Lower leg skin (tissue), 4 donors: ENCODE results near the gene CDC34. TPM values are rescaled to one million over a fixed set of nuclear protein-coding genes. Genes with fewer than 3 reads are reported as not detected.
A peak's percentile ranks its signal among the peaks of the same experiment; 100 is the strongest.
"Not testable (repeated sequence)": the region's sequence is repeated elsewhere in the genome, so short reads cannot be mapped to it uniquely, and the experiment has no call there.

Experiments used
- DNase-seq, 2 donors: peaks; one replicate each; pipeline ENCODE4 v3.0.0-alpha.2; 2019; ENCODE audit warnings: low spot score in 2 of 2
- H3K4me3 ChIP-seq: fragments of 200-600 bp; sonication (generic); 2 replicates; pipeline ENCODE4 v1.5.1; 2017; ENCODE audit warnings: mild to moderate bottlenecking, low read depth; ENCODE audit not compliant: poor library complexity, severe bottlenecking
- CTCF ChIP-seq, 3 donors: fragments of 450-650 bp; IDR thresholded peaks; one replicate each; pipeline ENCODE4 v1.5.1; 2016; ENCODE audit warnings: antibody characterized with exemption in 3 of 3, mild to moderate bottlenecking in 3 of 3, moderate library complexity in 2 of 3
- POLR2A ChIP-seq, 2 donors: fragments of 450-650 bp; IDR thresholded peaks; one replicate each; pipeline ENCODE4 v1.6.1; 2016 to 2017; ENCODE audit warnings: antibody characterized with exemption in 2 of 2, mild to moderate bottlenecking in 1 of 2, moderate library complexity in 1 of 2
- WGBS, 2 donors: methylation state at CpG; one replicate each; pipeline ENCODE4 v1.1.5; 2018; 5-methylcytosine and 5-hydroxymethylcytosine counted together
- intact Hi-C: fragments of 100-400 bp; cut with DNase I; formaldehyde crosslinking; loops from one replicate; pipeline ENCODE4 v1.15.0; 2023; ENCODE audit warnings: low total_unique reads
- total RNA-seq, 4 donors: library from RNA; depleted of rRNA; stranded (reverse); fragments of >200 nt; gene quantifications; one replicate each; pipeline ENCODE4 v1.1.0, GENCODE V29; 2016

CDC34 gene
- total RNA-seq, 4 donors from 2014 or later = 129 to 214 (median 140) TPM

- TF ChIP-seq POLR2A (IDR thresholded peaks at IDR 0.05) (no peak), CTCF (IDR thresholded peaks at IDR 0.05) (peak in 1 of 3 donors; percentile 65)
- H3K4me3 ChIP-seq = no peak overlapping the region
- intact Hi-C loops = no loop called here
- whole genome bisulfite sequencing, 2 donors = 32 to 35% methylated on average over 36 to 38 of the region's 38 CpGs
- no peak for DNase-seq
Measured at GRCh38 chr19:584240-585001, 52.9 kb downstream of the CDC34 start.

GRCh38 chr19:585146-585545 is 53.6 kb downstream of the CDC34 start:
- H3K4me3 ChIP-seq, DNase-seq, intact Hi-C loops: not testable (repeated sequence)
- WGBS, 2 donors = 81 to 85% methylated on average over 32 to 34 of the region's 34 CpGs

GRCh38 chr19:585551-586110 is 54.1 kb downstream of the CDC34 start:
- WGBS, 2 donors = 54 to 55% methylated on average over 8 to 10 of the region's 10 CpGs
- no peak for TF ChIP-seq CTCF (IDR thresholded peaks at IDR 0.05)
- no peak for TF ChIP-seq POLR2A (IDR thresholded peaks at IDR 0.05)
- intact Hi-C loops = no loop called here
- DNase-seq = no peak
- H3K4me3 ChIP-seq = no peak overlapping the region

GRCh38 chr19:588093-588740 is 56.7 kb downstream of the CDC34 start:
- intact Hi-C loops = no loop called here
- TF ChIP-seq CTCF (IDR thresholded peaks at IDR 0.05) = no peak
- peak; percentile 59 to 94 for DNase-seq
- no peak overlapping the region for H3K4me3 ChIP-seq
- 3 to 4% methylated on average over 18 to 26 of the region's 41 CpGs for WGBS, 2 donors

GRCh38 chr19:588741-589692 is 57.5 kb downstream of the CDC34 start:
- WGBS, 2 donors = 14 to 18% methylated on average over 28 to 44 of the region's 54 CpGs
- H3K4me3 ChIP-seq = no peak overlapping the region
- TF ChIP-seq POLR2A (IDR thresholded peaks at IDR 0.05) (no peak), CTCF (IDR thresholded peaks at IDR 0.05) (no peak)
- intact Hi-C loops = no loop called here
- no peak for DNase-seq
